GM12878 (cell line): ENCODE data around the gene ARHGAP19. TPM values are rescaled to one million over a fixed set of nuclear protein-coding genes. Genes with fewer than 3 reads are reported as not detected.

Experiments
- ATF7 ChIP-seq: fragments of 450-650 bp; IDR thresholded peaks from 2 replicates; pipeline ENCODE4 v1.6.1; 2016; ENCODE audit warnings: low read depth, mild to moderate bottlenecking
- BHLHE40 ChIP-seq, 2 experiments: fragments of 450-650 bp in 1 of 2; IDR thresholded peaks; 2 replicates each; pipeline ENCODE4 v1.6.1; 2011 to 2017; ENCODE audit warnings: low read depth in 2 of 2, borderline replicate concordance in 1 of 2, improper control_type of control experiment in 1 of 2, low read length in 1 of 2, mild to moderate bottlenecking in 1 of 2
- BRCA1 ChIP-seq: IDR thresholded peaks from 2 replicates; pipeline ENCODE4 v1.6.1; 2011; ENCODE audit warnings: low read depth, low read length, improper control_type of control experiment
- CHD4 ChIP-seq: fragments of 200-600 bp; sonication (generic); IDR thresholded peaks from 2 replicates; pipeline ENCODE4 v1.6.1; 2016; ENCODE audit warnings: mild to moderate bottlenecking
- HCFC1 ChIP-seq: fragments of 150-350 bp; IDR thresholded peaks from 2 replicates; pipeline ENCODE4 v1.6.1; 2014; ENCODE audit warnings: low read length
- IRF3 ChIP-seq: fragments of 450-650 bp; IDR thresholded peaks from 2 replicates; pipeline ENCODE4 v1.6.1; 2014; ENCODE audit warnings: mild to moderate bottlenecking
- KAT2A ChIP-seq: conservative IDR thresholded peaks from 2 replicates; pipeline ENCODE4 v1.6.1; 2011; ENCODE audit warnings: low read depth, low read length; ENCODE audit not compliant: control insufficient read depth
- KDM1A ChIP-seq: fragments of 200-600 bp; sonication (generic); IDR thresholded peaks from 2 replicates; pipeline ENCODE4 v1.6.1; 2016; ENCODE audit warnings: borderline replicate concordance
- MTA3 ChIP-seq: IDR thresholded peaks from 2 replicates; pipeline ENCODE4 v1.6.1; 2012; ENCODE audit warnings: low read length, inconsistent platforms, borderline replicate concordance
- MYB ChIP-seq: fragments of 150-350 bp; IDR thresholded peaks from 2 replicates; pipeline ENCODE4 v1.6.1; 2014; ENCODE audit warnings: mild to moderate bottlenecking, low read depth, low read length, borderline replicate concordance
- NFIC ChIP-seq: IDR thresholded peaks from 2 replicates; pipeline ENCODE4 v1.6.1; 2012; ENCODE audit warnings: low read depth, mild to moderate bottlenecking, inconsistent platforms, low read length, moderate library complexity
- NR2C2 ChIP-seq: IDR thresholded peaks from 2 replicates; pipeline ENCODE4 v1.6.1; 2011; ENCODE audit warnings: borderline replicate concordance, low read depth; ENCODE audit not compliant: control insufficient read depth, insufficient read length
- PAX8 ChIP-seq: fragments of 450-650 bp; IDR thresholded peaks from 2 replicates; pipeline ENCODE4 v1.6.1; 2017; ENCODE audit warnings: mild to moderate bottlenecking, moderate library complexity
- RUNX3 ChIP-seq: IDR thresholded peaks from 2 replicates; pipeline ENCODE4 v1.6.1; 2012; ENCODE audit warnings: low read length, inconsistent platforms
- SIX5 ChIP-seq: IDR thresholded peaks from 2 replicates; pipeline ENCODE4 v1.6.1; 2011; ENCODE audit warnings: mild to moderate bottlenecking, low read depth, low read length, moderate library complexity; ENCODE audit not compliant: severe bottlenecking
- SMC3 ChIP-seq: IDR thresholded peaks from 2 replicates; pipeline ENCODE4 v1.6.1; 2011; ENCODE audit warnings: low read length, improper control_type of control experiment, borderline replicate concordance
- USF2 ChIP-seq: IDR thresholded peaks from 2 replicates; pipeline ENCODE4 v1.6.1; 2011; ENCODE audit warnings: low read depth, low read length, improper control_type of control experiment, borderline replicate concordance
- ZNF24 ChIP-seq: fragments of 450-650 bp; IDR thresholded peaks from 2 replicates; pipeline ENCODE4 v1.6.1; 2017; ENCODE audit warnings: antibody characterized with exemption, mild to moderate bottlenecking
- ZZZ3 ChIP-seq: IDR thresholded peaks from 2 replicates; pipeline ENCODE4 v1.6.1; 2011; ENCODE audit warnings: low read depth; ENCODE audit not compliant: control insufficient read depth, insufficient read length
- polyA plus RNA-seq, 11 experiments: library from polyadenylated mRNA; depleted of rRNA in 4 of 11; unstranded in 6 of 11; stranded (reverse) in 5 of 11; fragments of >200 nt; fragmentation: Nextera tagmentation in 4 of 11; fragmentation: Illumina TruSeq in 1 of 11; extraction: Ambion mirVana in 4 of 11; extraction: Trizol in 1 of 11; gene quantifications; 1 replicate in 1 of 11; 2 replicates in 10 of 11; pipeline versions ENCODE4 v1.2.1 to v1.2.3, GENCODE V29; 2011 to 2016; ENCODE audit warnings: inconsistent platforms in 2 of 11, missing spikeins in 2 of 11, low read depth in 1 of 11
- total RNA-seq, 4 experiments: library from RNA; depleted of rRNA in 3 of 4; stranded (reverse); fragments of >200 nt in 3 of 4; fragmentation: Illumina TruSeq in 1 of 4; extraction: Trizol in 1 of 4; gene quantifications; 2 replicates each; pipeline versions ENCODE4 v1.2.1 to v1.2.3, GENCODE V29; 2013 to 2021
- TF ChIP-seq, protein P1 (sequence below): fragments of 450-650 bp; IDR thresholded peaks from 2 replicates; pipeline ENCODE4 v1.6.1; 2017; ENCODE audit warnings: mild to moderate bottlenecking, moderate library complexity
- TF ChIP-seq, protein P2 (sequence below): fragments of 450-650 bp; IDR thresholded peaks from 2 replicates; pipeline ENCODE4 v1.6.1; 2016; ENCODE audit warnings: mild to moderate bottlenecking
- TF ChIP-seq, protein P3 (sequence below): fragments of 450-650 bp; IDR thresholded peaks from 2 replicates; pipeline ENCODE4 v1.6.1; 2017; ENCODE audit warnings: low read depth, mild to moderate bottlenecking, moderate library complexity

ARHGAP19 gene
- total and polyA plus RNA-seq, 10 of the 15 experiments (the other 5 are each of a cell fraction or from before 2014, with no cell fraction given): 13.3 to 40.7 (median 22.6) TPM

DNA sequence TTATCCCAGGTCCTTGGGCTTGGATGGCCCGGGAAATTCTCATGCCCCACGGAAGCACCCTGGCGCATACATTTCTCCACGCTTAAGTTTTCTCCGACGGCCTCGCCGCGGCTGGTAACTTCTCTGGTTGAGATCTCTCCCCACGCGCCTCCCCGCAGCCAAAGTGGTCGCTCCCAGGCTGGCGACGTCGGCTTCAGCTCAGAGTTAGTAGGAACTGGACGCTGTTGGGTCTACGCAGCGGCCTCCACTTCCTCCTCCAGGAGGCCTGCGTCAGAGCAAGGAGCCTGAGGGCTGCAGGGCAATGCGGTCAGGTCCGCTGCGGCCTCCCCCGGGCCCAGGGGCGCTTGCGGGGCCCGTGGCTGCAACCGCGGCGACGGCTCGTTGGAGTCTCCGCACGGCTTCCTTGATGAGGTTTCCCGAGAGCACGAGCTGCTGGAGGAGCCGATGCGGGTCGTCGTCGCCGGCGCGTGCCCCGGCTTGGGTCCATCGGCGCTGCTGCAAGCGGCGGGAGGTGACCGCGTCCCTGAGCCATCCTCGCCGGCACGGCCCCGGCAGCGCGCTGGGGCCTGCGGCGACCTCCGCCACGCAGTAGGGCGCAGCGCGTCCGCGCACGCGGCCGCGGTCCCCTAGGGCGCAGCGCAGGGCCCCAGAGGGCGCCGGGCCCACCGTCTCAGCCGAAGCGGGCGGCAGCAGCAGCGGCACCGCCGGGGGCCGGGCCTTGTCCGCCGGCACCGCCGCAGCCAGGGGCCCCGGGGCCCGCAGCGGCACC is 41.3 kb upstream of the ARHGAP19 start (continued):
- TF ChIP-seq, protein P1, sequence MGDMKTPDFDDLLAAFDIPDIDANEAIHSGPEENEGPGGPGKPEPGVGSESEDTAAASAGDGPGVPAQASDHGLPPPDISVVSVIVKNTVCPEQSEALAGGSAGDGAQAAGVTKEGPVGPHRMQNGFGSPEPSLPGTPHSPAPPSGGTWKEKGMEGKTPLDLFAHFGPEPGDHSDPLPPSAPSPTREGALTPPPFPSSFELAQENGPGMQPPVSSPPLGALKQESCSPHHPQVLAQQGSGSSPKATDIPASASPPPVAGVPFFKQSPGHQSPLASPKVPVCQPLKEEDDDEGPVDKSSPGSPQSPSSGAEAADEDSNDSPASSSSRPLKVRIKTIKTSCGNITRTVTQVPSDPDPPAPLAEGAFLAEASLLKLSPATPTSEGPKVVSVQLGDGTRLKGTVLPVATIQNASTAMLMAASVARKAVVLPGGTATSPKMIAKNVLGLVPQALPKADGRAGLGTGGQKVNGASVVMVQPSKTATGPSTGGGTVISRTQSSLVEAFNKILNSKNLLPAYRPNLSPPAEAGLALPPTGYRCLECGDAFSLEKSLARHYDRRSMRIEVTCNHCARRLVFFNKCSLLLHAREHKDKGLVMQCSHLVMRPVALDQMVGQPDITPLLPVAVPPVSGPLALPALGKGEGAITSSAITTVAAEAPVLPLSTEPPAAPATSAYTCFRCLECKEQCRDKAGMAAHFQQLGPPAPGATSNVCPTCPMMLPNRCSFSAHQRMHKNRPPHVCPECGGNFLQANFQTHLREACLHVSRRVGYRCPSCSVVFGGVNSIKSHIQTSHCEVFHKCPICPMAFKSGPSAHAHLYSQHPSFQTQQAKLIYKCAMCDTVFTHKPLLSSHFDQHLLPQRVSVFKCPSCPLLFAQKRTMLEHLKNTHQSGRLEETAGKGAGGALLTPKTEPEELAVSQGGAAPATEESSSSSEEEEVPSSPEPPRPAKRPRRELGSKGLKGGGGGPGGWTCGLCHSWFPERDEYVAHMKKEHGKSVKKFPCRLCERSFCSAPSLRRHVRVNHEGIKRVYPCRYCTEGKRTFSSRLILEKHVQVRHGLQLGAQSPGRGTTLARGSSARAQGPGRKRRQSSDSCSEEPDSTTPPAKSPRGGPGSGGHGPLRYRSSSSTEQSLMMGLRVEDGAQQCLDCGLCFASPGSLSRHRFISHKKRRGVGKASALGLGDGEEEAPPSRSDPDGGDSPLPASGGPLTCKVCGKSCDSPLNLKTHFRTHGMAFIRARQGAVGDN: no peak
- TF ChIP-seq PAX8: no peak
- no peak for TF ChIP-seq NFIC
- no peak for TF ChIP-seq SMC3
- peak; percentile 59; the same call in 1 of the 2 replicates for TF ChIP-seq ATF7
- TF ChIP-seq NR2C2: no peak
- TF ChIP-seq BHLHE40 (IDR thresholded peaks at IDR 0.05; ENCODE audit: borderline replicate concordance in 1 of 2, low read depth in 2 of 2, low read length in 1 of 2): no peak; a peak in 1 of 4 replicates
- TF ChIP-seq RUNX3: peak; percentile 34; the same call in 1 of the 2 replicates
- TF ChIP-seq USF2: no peak
- TF ChIP-seq KAT2A: no peak
- TF ChIP-seq, protein P2, sequence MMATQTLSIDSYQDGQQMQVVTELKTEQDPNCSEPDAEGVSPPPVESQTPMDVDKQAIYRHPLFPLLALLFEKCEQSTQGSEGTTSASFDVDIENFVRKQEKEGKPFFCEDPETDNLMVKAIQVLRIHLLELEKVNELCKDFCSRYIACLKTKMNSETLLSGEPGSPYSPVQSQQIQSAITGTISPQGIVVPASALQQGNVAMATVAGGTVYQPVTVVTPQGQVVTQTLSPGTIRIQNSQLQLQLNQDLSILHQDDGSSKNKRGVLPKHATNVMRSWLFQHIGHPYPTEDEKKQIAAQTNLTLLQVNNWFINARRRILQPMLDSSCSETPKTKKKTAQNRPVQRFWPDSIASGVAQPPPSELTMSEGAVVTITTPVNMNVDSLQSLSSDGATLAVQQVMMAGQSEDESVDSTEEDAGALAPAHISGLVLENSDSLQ: no peak
- TF ChIP-seq BRCA1: no peak
- TF ChIP-seq HCFC1: no peak
- no peak for TF ChIP-seq CHD4
- no peak for TF ChIP-seq MTA3
- TF ChIP-seq ZNF24: no peak
- TF ChIP-seq KDM1A: no peak
- TF ChIP-seq MYB: no peak
- TF ChIP-seq, protein P3, sequence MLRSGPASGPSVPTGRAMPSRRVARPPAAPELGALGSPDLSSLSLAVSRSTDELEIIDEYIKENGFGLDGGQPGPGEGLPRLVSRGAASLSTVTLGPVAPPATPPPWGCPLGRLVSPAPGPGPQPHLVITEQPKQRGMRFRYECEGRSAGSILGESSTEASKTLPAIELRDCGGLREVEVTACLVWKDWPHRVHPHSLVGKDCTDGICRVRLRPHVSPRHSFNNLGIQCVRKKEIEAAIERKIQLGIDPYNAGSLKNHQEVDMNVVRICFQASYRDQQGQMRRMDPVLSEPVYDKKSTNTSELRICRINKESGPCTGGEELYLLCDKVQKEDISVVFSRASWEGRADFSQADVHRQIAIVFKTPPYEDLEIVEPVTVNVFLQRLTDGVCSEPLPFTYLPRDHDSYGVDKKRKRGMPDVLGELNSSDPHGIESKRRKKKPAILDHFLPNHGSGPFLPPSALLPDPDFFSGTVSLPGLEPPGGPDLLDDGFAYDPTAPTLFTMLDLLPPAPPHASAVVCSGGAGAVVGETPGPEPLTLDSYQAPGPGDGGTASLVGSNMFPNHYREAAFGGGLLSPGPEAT: no peak
- TF ChIP-seq IRF3: no peak
- TF ChIP-seq SIX5: no peak
- TF ChIP-seq ZZZ3: no peak
